Prostate gland (tissue), 2 donors: ENCODE measurements around the gene GTF3C2.

Experiments
- POLR2AphosphoS5 ChIP-seq: sonication (generic); formaldehyde crosslinking; IDR thresholded peaks from one replicate; pipeline ENCODE4 v1.6.1; 2017; ENCODE audit warnings: antibody characterized with exemption
- TF ChIP-seq, protein P1 (sequence below), 4 experiments: fragments of 200-600 bp in 2 of 4; fragments of 450-650 bp in 2 of 4; sonication (generic) in 2 of 4; IDR thresholded peaks; 1 replicate in 3 of 4; 2 replicates in 1 of 4; pipeline ENCODE4 v1.5.1; 2016 to 2019; ENCODE audit warnings: antibody characterized with exemption in 4 of 4, mild to moderate bottlenecking in 2 of 4, moderate library complexity in 2 of 4

DNA sequence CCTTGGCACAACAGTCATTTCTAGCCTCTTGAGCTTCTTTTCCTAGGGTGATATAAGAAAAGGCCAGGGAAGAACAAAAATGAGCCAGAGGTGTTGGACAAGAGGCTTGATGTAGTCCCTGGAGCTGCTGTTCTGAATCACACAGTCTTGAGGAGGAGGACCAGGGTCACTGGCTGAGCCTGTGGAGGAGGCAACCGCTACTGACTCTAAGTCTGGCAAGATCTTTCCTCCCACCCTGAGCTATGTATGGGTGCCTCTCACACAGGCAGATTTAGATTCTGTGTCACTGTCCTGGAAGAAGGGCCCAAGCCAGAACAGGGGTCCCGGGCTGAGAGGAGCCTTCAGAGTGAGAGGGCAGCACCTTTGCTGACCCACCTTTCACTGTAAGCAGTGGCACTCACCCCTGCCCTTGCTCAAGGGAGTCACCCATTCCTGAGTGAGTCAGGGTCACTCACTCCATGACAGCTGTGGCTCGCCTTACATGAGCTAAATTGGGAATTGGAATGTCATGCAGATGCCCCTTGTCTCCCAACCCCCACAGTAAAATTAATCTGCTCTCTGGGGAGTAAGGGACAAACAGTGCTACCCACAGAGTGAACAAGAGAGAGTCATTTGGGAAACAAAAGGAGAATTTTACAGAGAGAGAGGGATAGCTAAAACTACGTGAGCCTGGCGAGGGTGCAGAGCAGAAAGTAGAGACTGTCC lies 74.6 kb downstream of the GTF3C2 start, which contains the start of gene TRIM54:
- no peak for TF ChIP-seq POLR2AphosphoS5
- TF ChIP-seq, protein P1, sequence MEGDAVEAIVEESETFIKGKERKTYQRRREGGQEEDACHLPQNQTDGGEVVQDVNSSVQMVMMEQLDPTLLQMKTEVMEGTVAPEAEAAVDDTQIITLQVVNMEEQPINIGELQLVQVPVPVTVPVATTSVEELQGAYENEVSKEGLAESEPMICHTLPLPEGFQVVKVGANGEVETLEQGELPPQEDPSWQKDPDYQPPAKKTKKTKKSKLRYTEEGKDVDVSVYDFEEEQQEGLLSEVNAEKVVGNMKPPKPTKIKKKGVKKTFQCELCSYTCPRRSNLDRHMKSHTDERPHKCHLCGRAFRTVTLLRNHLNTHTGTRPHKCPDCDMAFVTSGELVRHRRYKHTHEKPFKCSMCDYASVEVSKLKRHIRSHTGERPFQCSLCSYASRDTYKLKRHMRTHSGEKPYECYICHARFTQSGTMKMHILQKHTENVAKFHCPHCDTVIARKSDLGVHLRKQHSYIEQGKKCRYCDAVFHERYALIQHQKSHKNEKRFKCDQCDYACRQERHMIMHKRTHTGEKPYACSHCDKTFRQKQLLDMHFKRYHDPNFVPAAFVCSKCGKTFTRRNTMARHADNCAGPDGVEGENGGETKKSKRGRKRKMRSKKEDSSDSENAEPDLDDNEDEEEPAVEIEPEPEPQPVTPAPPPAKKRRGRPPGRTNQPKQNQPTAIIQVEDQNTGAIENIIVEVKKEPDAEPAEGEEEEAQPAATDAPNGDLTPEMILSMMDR (IDR thresholded peaks at IDR 0.05), result no peak
